ENCODE measurements around the gene SIGLECL1.
"Not testable (repeated sequence)": the region's sequence is repeated elsewhere in the genome, so short reads cannot be mapped to it uniquely, and the experiment has no call there.

The SIGLECL1 gene

GRCh38 chr19:51250786-51251467 is at the start of gene SIGLECL1:
Gene SIGLECL1 (plus strand): TSS chr19:51251080. CDS start chr19:51264073, 12,993 bp downstream.
- in situ Hi-C loops (cut with HindIII; ENCODE audit: low pct_ligation_motif_present, low pct_unique_long_range_greater_than_20kb, low sequenced_read_pairs): no loop called here
- no peak for DNase-seq

DNA sequence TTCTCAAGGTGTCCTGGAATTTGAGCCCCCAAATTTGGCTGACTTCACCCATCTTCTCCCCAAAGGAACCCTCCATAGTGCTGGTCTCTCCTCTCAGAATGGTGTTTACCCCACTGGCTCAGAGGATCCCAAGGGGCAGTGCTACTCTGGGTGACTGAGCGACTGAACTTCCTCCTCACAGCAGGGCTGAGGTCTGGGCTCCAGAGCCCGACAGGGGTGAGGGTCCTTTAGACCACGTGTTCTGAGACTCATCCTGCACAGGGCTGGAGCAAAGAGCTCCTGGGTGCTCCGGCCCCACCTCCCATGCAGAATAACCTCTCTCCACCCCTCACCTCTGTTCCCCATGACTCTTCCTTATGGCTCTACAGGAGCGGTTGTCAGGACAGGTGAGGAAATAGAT is 49.2 kb upstream of the SIGLECL1 start:
- DNase-seq: no peak
- in situ Hi-C loops (cut with HindIII; ENCODE audit: low pct_ligation_motif_present, low pct_unique_long_range_greater_than_20kb, low sequenced_read_pairs): no loop called here

GRCh38 chr19:51203916-51204315 is 47.0 kb upstream of the SIGLECL1 start:
- in situ Hi-C loops (cut with HindIII; ENCODE audit: low pct_ligation_motif_present, low pct_unique_long_range_greater_than_20kb, low sequenced_read_pairs): no loop called here
- DNase-seq: no peak

- DNase-seq: no peak
- in situ Hi-C loops (cut with HindIII; ENCODE audit: low pct_ligation_motif_present, low pct_unique_long_range_greater_than_20kb, low sequenced_read_pairs): no loop called here
Observed at GRCh38 chr19:51204321-51204720, 46.6 kb upstream of the SIGLECL1 start.

DNA sequence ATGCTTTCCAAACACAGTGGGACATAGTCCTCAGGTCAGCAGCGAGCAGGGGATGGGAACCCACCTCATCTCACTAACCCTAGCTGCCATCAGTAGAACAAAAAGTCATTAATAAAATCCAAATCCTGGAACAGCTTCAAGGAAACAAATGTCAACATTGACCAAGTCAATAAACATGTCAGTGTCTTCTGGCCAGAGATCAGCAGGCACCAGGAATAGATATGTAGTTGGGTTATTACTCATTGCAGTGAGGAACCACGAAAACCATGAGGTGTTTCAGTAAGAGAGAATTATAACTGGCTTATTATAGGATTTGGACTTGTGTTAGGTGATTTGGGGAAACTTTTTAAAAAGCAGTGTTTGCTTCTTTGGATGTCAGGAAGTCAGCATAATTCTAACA is 43.1 kb upstream of the SIGLECL1 start:
- no peak for DNase-seq
- in situ Hi-C loops (cut with HindIII; ENCODE audit: low pct_ligation_motif_present, low pct_unique_long_range_greater_than_20kb, low sequenced_read_pairs): no loop called here

- in situ Hi-C loops (cut with HindIII; ENCODE audit: low pct_ligation_motif_present, low pct_unique_long_range_greater_than_20kb, low sequenced_read_pairs): no loop called here
- no peak for DNase-seq
Observed at GRCh38 chr19:51210191-51210784, 40.6 kb upstream of the SIGLECL1 start.

- DNase-seq; in situ Hi-C loops (cut with HindIII; ENCODE audit: low pct_ligation_motif_present, low pct_unique_long_range_greater_than_20kb, low sequenced_read_pairs): not testable (repeated sequence)
Observed at GRCh38 chr19:51210874-51211361, 40.0 kb upstream of the SIGLECL1 start.

DNA sequence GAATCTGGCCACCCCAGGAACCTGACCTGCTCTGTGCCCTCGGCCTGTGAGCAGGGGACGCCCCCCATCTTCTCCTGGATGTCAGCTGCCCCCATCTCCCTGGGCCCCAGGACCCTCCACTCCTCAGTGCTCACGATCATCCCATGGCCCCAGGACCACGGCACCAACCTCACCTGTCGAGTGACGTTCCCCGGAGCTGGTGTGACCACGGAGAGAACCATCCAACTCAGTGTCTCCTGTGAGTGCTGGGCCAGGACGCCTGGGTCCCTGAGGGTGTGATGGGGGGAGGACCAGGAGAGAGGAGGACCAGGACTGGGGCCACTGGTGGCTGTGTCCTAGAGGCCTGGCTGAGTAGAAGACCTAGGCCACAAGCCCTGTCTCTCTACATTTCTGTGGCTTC is 39.0 kb upstream of the SIGLECL1 start:
- in situ Hi-C loops (cut with HindIII; ENCODE audit: low pct_ligation_motif_present, low pct_unique_long_range_greater_than_20kb, low sequenced_read_pairs): no loop called here
- no peak for DNase-seq

DNA sequence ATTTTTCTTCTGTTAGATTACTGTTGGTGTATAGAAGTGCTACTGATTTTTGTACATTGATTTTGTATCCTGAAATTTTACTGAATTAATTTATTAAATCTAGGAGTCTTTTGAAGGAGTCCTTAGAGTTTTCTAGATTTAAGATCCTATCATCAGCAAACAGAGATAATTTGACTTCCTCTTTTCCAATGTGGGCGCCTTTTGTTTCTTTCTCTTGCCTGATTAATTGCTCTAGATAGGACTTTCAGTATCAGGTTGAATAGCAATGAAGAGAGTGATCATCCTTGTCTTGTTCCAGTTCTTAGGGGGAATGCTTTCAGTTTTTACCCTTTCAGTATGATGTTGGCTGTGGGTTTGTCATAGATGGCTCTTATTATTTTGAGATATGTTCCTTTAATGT is 31.6 kb upstream of the SIGLECL1 start:
- in situ Hi-C loops (cut with HindIII; ENCODE audit: low pct_ligation_motif_present, low pct_unique_long_range_greater_than_20kb, low sequenced_read_pairs): no loop called here
- DNase-seq: no peak

DNA sequence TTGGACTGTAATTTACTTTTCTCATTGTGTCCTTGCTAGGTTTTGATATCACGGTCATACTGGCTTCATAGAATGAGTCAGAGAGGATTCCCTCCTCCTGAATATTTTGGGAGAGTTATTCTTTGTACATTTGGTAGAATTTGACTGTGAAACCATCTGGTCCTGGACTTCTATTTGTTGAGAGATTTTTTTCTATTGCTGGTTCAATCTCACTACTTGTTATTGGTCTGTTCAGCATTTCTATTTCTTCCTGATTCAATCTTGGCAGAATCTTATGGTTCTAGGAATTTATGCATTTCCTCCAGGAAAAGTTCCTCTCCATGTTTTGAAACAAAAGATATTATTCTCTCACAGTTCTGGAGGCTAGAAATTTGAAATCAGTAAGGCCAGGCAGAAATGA is 30.9 kb upstream of the SIGLECL1 start:
- DNase-seq: no peak
- in situ Hi-C loops (cut with HindIII; ENCODE audit: low pct_ligation_motif_present, low pct_unique_long_range_greater_than_20kb, low sequenced_read_pairs): no loop called here

GRCh38 chr19:51220996-51221395 is 29.9 kb upstream of the SIGLECL1 start:
- in situ Hi-C loops (cut with HindIII; ENCODE audit: low pct_ligation_motif_present, low pct_unique_long_range_greater_than_20kb, low sequenced_read_pairs): no loop called here
- no peak for DNase-seq

DNA sequence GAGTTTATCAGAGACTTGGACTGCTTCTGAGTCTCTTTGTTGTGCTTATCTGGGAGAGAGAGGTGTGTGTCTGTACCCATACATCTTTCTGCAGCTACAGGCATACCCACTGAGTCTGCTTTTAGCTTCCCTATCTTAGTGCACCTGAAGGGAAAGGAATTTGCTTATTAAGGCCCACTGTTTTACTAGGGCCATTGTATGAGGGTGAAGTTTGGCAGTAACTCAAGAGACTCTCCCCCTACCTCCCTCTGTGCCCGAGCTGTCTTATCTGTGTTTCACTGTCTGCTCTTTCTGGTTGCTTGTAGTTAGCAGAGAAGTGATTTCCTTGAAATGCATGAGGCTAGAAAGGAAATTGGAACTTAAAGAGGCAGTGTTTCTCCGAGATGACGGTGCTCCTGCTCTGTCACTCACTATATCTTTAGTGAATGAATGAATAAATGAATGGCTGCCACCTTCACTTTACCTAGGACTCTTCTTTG is 26.7 kb upstream of the SIGLECL1 start:
- DNase-seq: no peak
- in situ Hi-C loops (cut with HindIII; ENCODE audit: low pct_ligation_motif_present, low pct_unique_long_range_greater_than_20kb, low sequenced_read_pairs): no loop called here

DNA sequence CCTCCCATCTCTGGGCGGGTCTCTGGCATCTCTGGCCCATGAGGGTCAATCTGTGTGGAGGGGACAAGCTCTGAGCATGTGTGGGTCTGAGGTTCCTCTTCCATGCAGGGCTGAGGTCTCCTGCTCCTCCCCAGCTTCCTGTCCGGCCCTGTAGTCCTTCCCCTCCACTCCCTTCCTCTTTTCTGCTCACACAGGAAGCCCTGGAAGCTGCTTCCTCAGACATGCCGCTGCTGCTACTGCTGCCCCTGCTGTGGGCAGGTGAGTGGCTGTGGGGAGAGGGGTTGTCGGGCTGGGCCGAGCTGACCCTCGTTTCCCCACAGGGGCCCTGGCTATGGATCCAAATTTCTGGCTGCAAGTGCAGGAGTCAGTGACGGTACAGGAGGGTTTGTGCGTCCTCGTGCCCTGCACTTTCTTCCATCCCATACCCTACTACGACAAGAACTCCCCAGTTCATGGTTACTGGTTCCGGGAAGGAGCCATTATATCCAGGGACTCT is 25.9 kb upstream of the SIGLECL1 start, which contains the start of gene CD33:
CD33 (plus strand) TSS at position 183 of the 496 bp plus-strand sequence; CDS start at position 222, 39 bp downstream.
- in situ Hi-C loops (cut with HindIII; ENCODE audit: low pct_ligation_motif_present, low pct_unique_long_range_greater_than_20kb, low sequenced_read_pairs): not testable (repeated sequence)

DNA sequence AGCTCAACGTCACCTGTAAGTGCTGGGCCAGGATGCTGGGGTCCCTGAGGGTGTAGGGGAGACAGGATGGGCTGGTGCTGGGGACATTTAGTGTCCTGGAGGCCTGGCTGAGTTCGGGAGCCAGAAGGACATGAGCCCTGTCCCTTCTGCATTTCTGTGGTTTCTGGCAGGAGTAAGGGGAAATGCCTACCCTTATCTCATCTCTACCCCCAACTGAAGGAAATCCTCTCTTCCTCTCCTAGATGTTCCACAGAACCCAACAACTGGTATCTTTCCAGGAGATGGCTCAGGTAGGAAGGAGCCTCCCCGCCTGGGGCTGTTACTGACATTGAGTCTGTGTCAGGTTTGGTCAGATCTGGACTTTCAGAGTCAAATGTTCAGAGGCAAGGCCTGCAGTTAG is 24.8 kb upstream of the SIGLECL1 start:
- DNase-seq: no peak
- in situ Hi-C loops (cut with HindIII; ENCODE audit: low pct_ligation_motif_present, low pct_unique_long_range_greater_than_20kb, low sequenced_read_pairs): no loop called here

More for the DNA sequence above, 25.9 kb upstream of the SIGLECL1 start, which contains the start of gene CD33:
- DNase-seq: not testable (repeated sequence)

- in situ Hi-C loops (cut with HindIII; ENCODE audit: low pct_ligation_motif_present, low pct_unique_long_range_greater_than_20kb, low sequenced_read_pairs): no loop called here
- no peak for DNase-seq
Observed at GRCh38 chr19:51227326-51227725, 23.6 kb upstream of the SIGLECL1 start.

- no peak for DNase-seq
- in situ Hi-C loops (cut with HindIII; ENCODE audit: low pct_ligation_motif_present, low pct_unique_long_range_greater_than_20kb, low sequenced_read_pairs): no loop called here
Observed at GRCh38 chr19:51227966-51228365, 22.9 kb upstream of the SIGLECL1 start.

DNA sequence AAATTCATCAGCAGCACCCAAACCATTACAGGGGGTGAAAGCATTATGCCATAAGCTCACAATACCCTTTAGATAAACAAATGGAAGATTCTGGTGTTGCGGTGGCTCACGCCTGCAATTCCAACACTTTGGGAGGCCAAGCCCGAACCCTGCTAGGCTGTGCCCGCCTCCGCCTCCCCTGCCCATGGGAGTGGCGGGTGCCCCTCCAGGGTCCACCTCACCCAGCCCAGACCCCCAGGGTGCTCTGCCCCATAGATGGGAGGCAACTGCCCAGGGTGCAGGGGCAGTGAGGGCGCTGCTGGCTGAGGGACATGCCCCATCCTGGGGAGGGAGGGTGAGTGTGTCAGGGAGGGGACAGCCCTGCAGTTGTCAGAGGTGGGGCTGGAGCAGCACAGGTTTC is 10.0 kb upstream of the SIGLECL1 start:
- no peak for DNase-seq
- in situ Hi-C loops (cut with HindIII; ENCODE audit: low pct_ligation_motif_present, low pct_unique_long_range_greater_than_20kb, low sequenced_read_pairs): no loop called here

DNA sequence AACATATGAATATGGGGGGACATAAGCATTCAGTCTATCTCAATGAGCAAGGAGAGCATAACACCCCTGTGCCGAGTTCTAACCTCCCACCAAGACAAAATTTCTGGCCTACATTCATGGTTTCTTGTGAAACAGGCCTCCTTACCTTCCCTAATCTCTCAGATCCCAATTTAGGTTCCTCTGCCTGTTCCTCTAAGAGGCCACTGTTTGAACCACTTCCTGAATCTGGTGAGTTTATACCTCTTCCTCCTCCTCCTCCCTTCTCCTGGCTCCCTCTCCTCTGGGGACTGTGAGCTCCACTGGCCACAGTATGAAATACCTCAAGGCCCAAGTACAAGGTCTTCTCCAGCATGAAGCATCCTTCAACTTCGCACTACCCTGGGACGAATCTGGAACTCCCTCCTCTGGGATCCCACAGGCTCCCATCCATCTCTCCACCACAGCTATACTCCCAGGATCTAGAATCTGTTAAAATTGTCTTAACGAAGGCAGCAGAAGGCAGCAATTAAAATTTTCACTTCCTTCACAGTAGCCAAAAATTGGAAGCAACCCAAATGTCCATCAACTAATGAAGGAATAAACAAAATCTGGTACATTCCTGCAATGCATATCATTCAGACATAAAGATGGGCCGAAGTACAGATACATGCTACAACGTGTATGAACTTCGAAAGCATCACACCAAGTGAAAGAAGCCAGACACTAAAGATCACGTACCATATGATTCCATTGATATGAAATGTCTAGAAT is 7.8 kb upstream of the SIGLECL1 start:
- in situ Hi-C loops (cut with HindIII; ENCODE audit: low pct_ligation_motif_present, low pct_unique_long_range_greater_than_20kb, low sequenced_read_pairs): no loop called here
- DNase-seq: no peak

- DNase-seq: no peak
- in situ Hi-C loops (cut with HindIII; ENCODE audit: low pct_ligation_motif_present, low pct_unique_long_range_greater_than_20kb, low sequenced_read_pairs): no loop called here
Observed at GRCh38 chr19:51246164-51246552, 4.7 kb upstream of the SIGLECL1 start.

Measured in ACHN (cell line).